Activated CD8-positive, alpha-beta memory T cell treated with anti-CD3 and anti-CD28 coated beads, Interleukin-2, amount 50 U/mL, for 4 hours (primary cell): ENCODE results near the gene PRKAG3.

Source experiments
- DNase-seq: peaks from one replicate; pipeline ENCODE4 v3.0.0-alpha.2; 2020

PRKAG3 gene

DNA sequence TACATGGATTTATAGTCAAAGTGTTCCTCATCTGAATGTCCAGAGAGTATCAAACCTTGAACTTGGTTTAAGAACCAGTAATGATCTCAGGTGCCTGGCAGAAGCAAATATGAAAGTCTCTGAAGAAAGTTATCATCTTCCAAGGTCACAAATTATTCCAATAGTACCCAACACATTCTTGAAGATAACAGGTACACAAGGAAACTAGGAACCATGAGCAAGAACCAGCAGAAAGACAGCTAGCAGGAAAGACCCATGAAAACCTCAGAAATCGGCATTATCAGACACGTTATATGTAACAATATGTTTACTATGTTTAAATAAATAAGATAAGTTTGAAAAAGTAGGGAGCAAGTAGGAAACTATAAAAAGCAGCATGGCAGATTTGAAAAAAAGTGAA is 5.9 kb upstream of the PRKAG3 start:
- DNase-seq: no peak

DNA sequence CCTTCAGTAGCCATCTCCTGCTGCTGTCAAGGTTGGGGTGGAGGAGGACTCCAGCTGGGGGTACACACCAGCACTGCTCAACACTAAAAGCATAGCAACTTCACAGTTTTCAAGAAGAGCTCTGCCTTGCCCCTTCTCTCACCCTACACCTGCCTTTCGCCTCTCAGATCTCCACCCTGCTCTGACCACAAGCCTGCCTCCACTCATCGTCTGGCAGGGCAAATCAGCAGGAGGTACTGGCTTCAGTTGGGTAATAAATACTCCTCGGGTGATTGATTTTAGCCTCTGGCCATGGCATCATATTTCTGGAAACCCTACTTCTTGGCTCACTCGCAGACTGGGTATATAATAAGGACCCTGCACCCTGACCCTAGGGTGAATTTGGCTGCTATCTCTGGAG is 3.1 kb upstream of the PRKAG3 start:
- DNase-seq: no peak

DNA sequence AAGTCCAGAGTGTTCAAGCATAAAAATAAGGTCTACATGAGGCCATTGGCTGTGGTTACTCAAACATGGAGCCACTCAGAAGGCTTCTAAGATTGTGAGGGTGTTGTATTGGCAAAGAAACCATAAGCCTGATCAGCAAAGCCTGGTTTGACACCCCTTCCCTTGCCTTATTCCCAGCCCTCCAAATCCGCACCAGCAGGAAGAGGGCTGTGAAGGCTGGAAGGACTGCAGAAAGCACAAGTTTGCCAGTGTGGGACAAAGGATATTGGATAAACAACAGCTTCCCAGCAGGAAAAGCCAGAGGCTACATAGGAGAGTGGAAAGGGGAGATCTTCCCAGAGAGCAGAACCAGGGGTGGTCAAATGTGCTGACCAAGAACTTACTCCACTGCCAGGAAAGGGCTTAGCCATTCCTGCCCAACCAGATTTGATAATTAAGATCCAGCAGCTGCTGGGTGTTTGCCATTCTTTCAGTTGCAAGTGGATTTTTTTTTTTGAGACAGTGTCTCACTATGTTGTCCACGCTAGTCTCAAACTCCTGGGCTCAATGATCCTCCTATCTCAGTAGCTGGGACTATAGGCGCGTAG is 1.5 kb upstream of the PRKAG3 start:
- DNase-seq: no peak

DNA sequence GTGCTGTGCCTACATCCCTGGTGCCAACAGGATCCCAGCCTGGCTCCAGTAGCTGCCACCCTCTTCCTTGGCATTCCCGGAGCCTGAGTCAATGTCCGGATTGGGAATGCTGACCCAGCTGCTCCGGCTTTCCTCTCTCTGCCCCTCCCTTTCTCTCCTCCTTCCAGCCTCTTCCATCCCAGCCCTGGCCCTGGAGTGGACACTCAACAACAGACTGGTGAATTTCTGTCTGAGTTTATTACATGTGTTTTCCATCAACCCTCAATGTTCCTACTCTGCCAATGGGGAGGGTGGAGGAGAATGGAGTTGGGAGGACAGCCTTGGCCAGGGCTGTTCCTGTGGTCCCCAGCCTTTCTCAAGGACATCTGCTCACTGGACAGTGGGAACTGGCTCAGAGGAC is 917 bp upstream of the PRKAG3 start:
- DNase-seq: no peak

- DNase-seq: no peak
Observed at GRCh38 chr2:218832081-218832480, 478 bp upstream of the PRKAG3 start.

DNA sequence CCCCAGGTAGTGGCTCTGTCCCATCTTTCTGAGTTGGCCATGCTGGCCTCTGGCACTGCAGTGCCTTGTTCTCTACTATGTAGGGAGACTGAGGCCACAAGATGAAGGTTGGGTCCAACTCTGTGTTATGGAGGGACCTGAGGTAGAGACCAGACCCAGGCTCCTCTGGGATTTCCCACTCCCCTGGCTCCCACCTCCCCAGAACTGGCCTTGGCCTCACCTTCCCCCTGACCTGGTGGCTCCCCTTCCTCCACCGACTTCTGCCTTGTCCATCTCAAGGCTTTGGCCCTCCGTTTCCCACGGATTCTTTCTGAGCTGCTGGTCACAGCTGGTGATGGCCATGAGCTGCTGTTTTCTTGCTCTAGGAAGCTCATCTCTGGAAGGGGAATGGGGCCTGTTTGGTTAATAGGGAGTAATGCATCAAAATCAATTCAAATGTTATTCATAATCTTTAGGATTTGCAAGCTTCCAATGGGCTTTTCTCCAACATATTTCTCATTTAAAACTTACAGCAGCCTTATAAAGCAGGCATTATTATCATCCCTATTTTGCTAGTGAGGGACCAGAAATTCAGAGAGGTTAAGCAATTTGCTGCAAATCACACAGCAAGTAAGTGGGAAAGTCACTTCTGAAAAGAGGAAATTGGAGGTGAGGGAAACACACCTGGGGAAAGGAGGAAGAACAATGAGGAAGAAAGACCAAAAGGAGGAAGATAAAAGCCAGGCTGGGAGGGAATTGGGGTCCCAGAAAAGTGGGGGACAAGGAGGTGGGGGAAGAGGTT is 887 bp downstream of the PRKAG3 start:
- no peak for DNase-seq

GRCh38 chr2:218829868-218830451 is 1.6 kb downstream of the PRKAG3 start:
- no peak for DNase-seq

DNA sequence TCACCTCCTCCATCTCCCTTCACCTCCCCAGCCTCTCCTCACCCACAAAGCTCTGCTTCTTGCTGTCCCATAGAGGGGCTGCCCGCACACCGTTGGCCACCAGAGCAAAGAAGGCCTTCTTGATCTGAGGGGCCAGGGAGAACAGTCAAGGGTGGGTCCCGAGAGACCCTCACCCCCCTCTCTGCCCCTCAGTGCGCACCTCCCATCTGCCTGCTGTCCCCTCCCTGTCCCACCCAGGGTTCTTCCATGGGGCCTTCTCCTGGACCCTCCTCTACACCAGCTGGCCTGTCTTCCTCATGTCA is 3.2 kb downstream of the PRKAG3 start:
- no peak for DNase-seq

GRCh38 chr2:218827701-218828476 is 3.7 kb downstream of the PRKAG3 start:
- DNase-seq: no peak

- no peak for DNase-seq
Observed at GRCh38 chr2:218826791-218827190, 4.8 kb downstream of the PRKAG3 start.

- DNase-seq: no peak
Observed at GRCh38 chr2:218824004-218824403, 7.6 kb downstream of the PRKAG3 start.

- DNase-seq: no peak
Observed at GRCh38 chr2:218823196-218823855, 8.3 kb downstream of the PRKAG3 start.

DNA sequence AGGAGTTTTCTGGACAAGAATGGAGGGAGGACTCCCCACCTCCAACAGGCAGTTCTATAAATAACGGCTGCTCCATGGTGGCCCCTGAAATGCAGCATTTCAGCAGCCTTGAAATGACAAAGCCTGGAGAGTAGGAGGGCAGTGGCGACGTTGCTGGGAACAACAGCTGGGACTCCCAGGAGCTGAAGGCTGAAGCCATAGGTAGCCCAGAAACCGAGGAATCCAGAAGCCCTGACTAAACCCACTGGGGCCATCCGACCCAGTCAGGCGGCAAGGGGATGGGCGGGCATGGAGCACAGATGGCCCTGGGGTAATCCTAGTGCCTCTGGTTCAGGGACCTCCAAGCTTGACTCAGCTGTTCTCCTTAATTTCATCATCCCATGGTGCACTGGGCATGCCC is 9.0 kb downstream of the PRKAG3 start:
- no peak for DNase-seq

GRCh38 chr2:218821605-218822211 is 9.9 kb downstream of the PRKAG3 start:
- no peak for DNase-seq

DNA sequence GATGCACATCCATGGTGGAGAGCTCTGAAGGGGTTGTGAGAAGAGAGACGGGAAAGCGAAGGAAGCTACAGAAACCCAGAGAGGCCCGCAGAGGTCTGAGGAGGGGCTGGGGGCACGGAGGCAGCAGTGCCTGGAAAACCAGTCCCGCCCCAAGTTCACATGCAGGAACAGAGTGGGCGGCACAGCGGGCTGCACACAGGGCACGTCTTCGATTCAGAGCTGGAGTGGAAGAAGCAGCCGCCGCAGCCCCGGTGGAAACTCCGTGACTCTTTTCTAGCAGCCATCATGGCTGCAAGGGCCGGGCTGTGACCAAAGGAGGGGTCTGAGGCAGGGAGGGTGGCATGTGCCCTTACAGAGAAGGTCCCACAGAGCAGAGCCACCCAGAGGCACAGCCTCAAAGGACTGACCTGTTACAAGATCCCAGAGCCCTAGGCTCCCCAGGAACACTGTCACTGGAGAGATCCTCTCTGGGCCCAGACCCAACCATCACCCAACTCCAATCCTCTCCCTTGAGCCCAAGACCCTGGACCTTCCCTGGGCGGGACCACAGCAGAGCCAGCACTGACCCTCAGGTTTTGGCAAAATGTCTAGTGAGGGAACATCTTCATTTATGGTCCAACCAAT is 10.7 kb downstream of the PRKAG3 start:
- DNase-seq: no peak

DNA sequence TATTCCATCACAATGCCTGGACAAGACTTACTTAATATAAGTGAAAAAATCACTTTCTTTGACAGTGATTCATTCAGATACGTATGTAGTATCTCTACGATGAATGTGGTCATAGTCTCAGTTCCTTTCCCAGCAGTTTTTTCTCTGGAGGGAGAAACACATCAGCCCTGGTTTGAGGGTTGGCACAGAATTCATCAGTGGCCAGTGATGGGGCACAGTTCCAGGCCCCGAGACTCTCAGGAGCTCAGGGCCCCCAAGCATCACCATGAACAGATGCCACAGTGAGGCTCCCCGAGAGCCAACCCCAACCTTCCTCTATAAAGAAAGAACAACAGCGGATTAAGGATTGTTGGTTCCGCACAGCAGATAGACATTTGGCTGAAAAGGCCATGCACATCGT is 12.5 kb downstream of the PRKAG3 start:
- no peak for DNase-seq

DNA sequence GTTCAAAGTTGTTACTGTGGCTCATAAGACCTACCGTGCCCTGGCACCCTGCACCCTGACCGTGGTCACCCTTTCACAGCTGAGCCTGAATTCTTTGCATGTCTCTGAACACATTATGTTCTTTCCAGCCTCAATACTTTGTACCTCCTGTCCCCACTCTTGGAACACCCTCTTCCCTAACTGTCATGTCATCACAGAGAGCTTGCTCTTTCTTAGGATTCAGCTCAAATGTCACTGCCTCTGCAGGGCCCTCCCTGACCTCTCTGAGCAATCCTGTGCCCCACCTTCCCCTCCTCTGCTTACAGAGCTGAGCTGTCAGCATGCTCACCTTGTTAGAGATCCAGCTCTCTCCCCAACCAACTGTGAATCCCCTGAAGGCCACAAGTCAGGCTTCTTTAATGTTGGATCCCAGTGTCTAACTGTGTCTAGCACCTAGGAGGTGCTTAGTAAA is 15.0 kb downstream of the PRKAG3 start:
- no peak for DNase-seq

GRCh38 chr2:218815649-218816048 is 16.0 kb downstream of the PRKAG3 start:
- no peak for DNase-seq

DNA sequence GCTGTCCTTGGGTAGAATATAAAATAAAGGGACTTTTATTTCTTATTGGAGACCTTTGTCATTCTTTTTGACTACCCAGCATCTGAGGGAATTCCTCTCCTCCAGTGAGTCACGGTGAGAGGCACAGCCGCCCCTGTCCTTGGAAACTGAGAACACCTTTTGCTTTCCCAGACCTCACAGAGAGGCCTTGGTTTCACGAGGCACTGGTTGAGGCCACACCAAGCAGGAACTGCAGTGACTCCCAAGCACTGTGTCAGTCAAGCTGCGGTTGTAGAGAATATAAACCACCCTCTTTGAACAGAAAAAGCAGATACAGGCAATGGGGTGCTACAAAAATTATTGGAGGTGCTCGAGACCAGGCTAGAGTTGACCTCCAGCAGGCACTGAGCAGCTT is 16.4 kb downstream of the PRKAG3 start:
- DNase-seq: no peak

DNA sequence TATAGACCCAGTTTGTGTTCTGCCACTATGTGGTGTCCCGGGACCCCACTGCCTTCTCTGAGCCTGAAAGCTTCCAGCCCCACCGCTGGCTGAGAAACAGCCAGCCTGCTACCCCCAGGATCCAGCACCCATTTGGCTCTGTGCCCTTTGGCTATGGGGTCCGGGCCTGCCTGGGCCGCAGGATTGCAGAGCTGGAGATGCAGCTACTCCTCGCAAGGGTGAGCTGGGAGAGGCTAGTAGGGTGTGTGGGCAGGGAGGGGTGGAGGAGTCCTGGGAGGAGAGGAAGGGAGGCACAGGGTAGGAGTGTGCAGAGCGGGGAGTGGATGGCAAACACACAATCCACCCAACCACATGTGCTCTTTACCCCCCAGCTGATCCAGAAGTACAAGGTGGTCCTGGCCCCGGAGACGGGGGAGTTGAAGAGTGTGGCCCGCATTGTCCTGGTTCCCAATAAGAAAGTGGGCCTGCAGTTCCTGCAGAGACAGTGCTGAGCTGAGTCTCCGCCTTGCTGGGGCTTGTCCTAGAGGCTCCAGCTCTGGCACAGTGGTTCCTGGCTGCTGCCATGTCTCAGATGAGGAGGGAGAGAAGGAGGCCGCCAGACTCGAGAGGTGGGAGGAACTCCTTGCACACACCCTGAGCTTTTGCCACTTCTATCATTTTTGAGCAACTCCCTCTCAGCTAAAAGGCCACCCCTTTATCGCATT is 16.9 kb downstream of the PRKAG3 start:
- DNase-seq: no peak

GRCh38 chr2:218813771-218814460 is 17.7 kb downstream of the PRKAG3 start:
- DNase-seq: no peak
